GM12864 (cell line): ENCODE results near the gene PCLO.

Source experiments
- DNase-seq: peaks from one replicate; pipeline ENCODE4 v3.0.0-alpha.2; 2011; ENCODE audit warnings: low read depth
- H3K4me3 ChIP-seq: 2 replicates; pipeline ENCODE4 v1.5.1; 2011; ENCODE audit warnings: mild to moderate bottlenecking, low read depth, low read length, control low read depth
- TF ChIP-seq, protein P1 (sequence below): IDR thresholded peaks from 2 replicates; pipeline ENCODE4 v1.5.1; 2011; ENCODE audit warnings: low read depth, mild to moderate bottlenecking, moderate library complexity, low read length, control low read depth, inconsistent platforms; ENCODE audit errors: missing control alignments

Gene PCLO, protein sequence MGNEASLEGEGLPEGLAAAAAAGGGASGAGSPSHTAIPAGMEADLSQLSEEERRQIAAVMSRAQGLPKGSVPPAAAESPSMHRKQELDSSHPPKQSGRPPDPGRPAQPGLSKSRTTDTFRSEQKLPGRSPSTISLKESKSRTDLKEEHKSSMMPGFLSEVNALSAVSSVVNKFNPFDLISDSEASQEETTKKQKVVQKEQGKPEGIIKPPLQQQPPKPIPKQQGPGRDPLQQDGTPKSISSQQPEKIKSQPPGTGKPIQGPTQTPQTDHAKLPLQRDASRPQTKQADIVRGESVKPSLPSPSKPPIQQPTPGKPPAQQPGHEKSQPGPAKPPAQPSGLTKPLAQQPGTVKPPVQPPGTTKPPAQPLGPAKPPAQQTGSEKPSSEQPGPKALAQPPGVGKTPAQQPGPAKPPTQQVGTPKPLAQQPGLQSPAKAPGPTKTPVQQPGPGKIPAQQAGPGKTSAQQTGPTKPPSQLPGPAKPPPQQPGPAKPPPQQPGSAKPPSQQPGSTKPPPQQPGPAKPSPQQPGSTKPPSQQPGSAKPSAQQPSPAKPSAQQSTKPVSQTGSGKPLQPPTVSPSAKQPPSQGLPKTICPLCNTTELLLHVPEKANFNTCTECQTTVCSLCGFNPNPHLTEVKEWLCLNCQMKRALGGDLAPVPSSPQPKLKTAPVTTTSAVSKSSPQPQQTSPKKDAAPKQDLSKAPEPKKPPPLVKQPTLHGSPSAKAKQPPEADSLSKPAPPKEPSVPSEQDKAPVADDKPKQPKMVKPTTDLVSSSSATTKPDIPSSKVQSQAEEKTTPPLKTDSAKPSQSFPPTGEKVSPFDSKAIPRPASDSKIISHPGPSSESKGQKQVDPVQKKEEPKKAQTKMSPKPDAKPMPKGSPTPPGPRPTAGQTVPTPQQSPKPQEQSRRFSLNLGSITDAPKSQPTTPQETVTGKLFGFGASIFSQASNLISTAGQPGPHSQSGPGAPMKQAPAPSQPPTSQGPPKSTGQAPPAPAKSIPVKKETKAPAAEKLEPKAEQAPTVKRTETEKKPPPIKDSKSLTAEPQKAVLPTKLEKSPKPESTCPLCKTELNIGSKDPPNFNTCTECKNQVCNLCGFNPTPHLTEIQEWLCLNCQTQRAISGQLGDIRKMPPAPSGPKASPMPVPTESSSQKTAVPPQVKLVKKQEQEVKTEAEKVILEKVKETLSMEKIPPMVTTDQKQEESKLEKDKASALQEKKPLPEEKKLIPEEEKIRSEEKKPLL (N-terminal part only)

DNA sequence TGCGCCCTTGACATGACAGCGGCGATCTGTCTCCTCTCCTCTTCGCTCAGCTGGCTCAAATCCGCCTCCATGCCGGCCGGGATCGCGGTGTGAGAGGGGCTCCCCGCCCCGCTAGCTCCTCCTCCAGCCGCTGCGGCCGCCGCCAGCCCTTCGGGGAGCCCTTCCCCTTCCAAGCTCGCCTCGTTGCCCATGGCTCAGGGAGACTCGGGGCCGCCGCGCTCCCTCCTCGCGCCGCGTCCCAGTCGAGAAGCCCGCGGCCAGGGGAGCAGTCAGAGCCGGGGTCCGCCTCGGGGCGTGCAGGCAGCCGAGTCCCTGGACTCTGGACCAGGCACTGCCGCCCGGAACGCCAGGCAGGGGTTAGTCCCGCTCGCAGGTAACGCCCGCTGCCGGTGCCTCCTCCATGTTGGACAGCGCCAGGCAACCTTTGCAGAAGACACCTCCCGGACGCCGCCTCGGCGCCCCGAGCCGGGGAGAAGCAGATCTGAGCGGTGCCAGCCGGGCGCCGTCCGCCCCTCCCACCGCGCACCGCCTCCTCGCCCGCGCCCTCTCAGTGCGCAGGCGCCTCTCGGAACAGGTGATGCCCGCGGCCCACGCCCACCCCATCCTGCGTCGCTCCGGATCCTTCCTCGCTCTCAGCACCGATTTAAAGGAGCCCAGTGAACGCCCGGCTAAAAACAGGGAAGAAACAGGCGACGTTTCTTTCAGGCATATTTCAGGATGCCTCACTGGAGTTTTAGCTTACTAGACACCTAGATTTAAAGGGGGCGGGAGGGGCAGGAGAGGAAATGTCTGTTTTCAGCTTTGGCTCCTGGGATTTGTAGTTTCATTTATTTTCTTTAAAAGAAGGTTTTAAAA, at the start of gene PCLO:
Gene PCLO (minus strand): TSS at position 483 of the 855 bp plus-strand sequence. CDS start 292 bp downstream, at position 191.
- no peak for DNase-seq
- TF ChIP-seq, protein P1, sequence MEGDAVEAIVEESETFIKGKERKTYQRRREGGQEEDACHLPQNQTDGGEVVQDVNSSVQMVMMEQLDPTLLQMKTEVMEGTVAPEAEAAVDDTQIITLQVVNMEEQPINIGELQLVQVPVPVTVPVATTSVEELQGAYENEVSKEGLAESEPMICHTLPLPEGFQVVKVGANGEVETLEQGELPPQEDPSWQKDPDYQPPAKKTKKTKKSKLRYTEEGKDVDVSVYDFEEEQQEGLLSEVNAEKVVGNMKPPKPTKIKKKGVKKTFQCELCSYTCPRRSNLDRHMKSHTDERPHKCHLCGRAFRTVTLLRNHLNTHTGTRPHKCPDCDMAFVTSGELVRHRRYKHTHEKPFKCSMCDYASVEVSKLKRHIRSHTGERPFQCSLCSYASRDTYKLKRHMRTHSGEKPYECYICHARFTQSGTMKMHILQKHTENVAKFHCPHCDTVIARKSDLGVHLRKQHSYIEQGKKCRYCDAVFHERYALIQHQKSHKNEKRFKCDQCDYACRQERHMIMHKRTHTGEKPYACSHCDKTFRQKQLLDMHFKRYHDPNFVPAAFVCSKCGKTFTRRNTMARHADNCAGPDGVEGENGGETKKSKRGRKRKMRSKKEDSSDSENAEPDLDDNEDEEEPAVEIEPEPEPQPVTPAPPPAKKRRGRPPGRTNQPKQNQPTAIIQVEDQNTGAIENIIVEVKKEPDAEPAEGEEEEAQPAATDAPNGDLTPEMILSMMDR, result no peak
- no peak within 1 kb of the TSS for H3K4me3 ChIP-seq

DNA sequence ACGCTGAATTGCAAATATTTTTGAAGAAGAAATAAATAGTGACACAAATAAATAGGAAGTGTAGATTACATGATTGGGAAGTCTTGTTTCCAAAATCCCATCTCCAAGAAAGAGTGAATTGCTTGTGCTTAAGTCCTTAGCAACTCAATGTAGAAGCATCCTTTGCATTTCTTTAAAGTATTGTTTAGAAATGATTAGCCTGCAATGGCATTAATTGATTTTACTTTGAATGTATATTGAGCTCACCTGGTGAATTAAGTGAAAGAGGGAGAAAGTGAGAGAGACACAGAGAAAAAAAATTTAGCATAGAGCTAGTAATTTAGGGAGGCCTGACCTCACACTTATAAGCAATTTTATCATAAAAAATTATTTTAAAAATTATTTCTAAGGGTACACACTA, 49.0 kb upstream of the PCLO start:
- no peak for DNase-seq
- TF ChIP-seq, protein P1, result no peak

DNA sequence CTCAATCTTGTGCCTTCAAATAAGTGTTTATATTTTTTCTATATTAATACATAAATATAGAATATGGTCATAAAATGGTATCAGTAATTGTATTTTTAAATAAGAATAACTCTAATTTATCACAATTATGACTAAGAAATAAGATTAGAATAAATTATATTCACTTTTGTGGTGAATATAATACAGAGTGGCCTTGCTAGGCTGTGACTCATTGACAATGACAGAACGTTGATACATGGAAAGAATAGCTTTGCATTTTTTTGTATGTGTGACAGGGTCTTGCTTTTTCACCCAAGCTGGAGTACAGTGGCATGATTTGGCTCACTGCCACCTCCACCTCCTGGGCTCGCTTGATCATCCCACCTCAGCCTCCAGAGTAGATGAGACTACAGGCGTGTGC, 47.8 kb upstream of the PCLO start:
- TF ChIP-seq, protein P1, result no peak
- DNase-seq, result no peak
- no peak overlapping the region for H3K4me3 ChIP-seq

More for the DNA sequence above, 49.0 kb upstream of the PCLO start:
- H3K4me3 ChIP-seq, result no peak overlapping the region

DNA sequence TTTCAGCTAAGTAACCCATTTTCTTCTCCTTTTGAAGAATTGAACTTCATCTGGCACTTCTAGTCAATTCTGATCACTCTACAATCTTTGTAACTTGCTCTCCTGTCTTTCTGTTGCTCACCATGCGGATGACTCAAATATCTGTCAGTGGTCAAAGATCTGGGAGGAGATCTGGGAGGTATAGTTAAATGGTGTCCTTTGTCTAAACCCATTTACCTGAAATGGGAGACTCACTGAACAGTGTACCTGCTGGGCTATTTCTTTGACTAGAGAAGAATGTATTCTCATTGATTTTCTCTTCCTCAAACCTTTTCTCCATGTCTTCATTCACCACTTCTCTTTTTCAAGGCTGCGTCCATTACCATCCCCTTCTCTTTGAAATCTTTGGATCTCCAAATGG, 42.0 kb upstream of the PCLO start:
- no peak for DNase-seq
- TF ChIP-seq, protein P1, result no peak
- no peak overlapping the region for H3K4me3 ChIP-seq

DNA sequence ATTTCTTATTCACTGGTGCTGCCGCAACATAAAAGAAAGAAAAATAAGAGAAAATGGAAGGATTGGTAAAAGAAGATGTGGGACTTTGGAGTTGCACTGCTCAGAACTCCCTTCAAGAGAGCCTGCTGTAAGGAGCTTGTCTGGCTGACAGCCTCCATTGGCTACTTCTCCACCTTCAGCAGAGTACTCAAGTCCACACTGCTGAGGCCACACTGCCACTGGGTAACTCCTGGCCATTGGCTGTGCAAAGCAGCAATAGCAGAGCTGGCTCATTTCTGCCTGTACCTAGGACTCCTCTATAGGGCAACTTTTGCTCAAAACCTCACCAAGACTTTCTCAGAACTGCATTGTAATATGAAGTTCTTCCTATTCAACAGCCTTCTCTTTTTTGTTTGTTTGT, 38.7 kb upstream of the PCLO start:
- H3K4me3 ChIP-seq, result no peak overlapping the region
- no peak for DNase-seq
- TF ChIP-seq, protein P1, result no peak

DNA sequence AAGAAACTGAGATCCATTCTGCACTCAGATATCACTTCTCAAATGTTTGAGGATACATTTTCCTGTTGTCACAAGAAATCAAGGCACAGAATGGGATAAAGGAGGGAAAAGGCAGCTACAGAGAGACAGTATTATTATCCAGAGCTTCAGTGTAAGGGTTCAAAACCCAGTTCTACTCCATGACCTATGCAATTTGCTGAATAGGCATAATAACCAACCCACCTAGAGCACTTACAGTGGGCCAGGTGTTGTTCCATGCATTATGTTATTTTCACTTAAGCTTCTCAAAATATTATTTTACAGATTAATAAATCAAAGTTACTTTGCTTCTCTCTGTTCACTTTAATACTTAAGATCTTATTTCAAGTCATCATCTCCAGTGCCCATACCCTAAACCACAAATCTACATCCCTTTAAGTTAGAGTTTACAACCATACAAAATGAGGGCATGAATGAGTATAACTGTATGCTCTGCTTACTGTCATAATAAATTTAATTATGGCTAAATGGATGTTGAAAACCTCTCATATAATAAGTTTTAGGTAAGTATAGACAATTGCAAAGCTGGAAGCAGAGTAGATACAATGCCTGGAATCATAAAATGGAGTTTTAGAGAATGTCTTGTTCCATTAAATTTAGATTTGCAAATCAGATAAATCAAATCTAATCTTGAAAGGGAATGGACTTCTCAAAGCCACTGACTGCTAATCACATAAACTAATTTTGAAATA, 28.1 kb upstream of the PCLO start:
- H3K4me3 ChIP-seq, result no peak overlapping the region
- no peak for DNase-seq
- TF ChIP-seq, protein P1, result no peak
